GM18951 (cell line): ENCODE measurements around the gene CREBBP.

Experiments
- POLR2A ChIP-seq: IDR thresholded peaks from 4 replicates; pipeline ENCODE4 v1.6.1; 2011; ENCODE audit warnings: mild to moderate bottlenecking; ENCODE audit not compliant: insufficient read length, insufficient read depth; ENCODE audit errors: extremely low read depth
- in situ Hi-C: fragments of 300-500 bp; cut with MboI; formaldehyde crosslinking; loops from one replicate; pipeline ENCODE4 v1.12.0; 2022; ENCODE audit warnings: low sequenced_read_pairs, mixed read lengths, inconsistent platforms; ENCODE audit not compliant: unreplicated experiment

CREBBP gene

GRCh38 chr16:3781421-3781820 is 99.1 kb downstream of the CREBBP start:
- in situ Hi-C loops = no loop called here
- no peak for TF ChIP-seq POLR2A

- in situ Hi-C loops = no loop called here
- TF ChIP-seq POLR2A = no peak
Observed at GRCh38 chr16:3780570-3780969, 99.9 kb downstream of the CREBBP start.

GRCh38 chr16:3776316-3776715 is 104.2 kb downstream of the CREBBP start:
- in situ Hi-C loops = no loop called here
- no peak for TF ChIP-seq POLR2A

- no peak for TF ChIP-seq POLR2A
- in situ Hi-C loops = no loop called here
Observed at GRCh38 chr16:3774819-3775218, 105.7 kb downstream of the CREBBP start.

GRCh38 chr16:3774156-3774767 is 106.3 kb downstream of the CREBBP start:
- TF ChIP-seq POLR2A = no peak
- in situ Hi-C loops = no loop called here

- TF ChIP-seq POLR2A = no peak
Observed at GRCh38 chr16:3773663-3774062, 106.8 kb downstream of the CREBBP start.

GRCh38 chr16:3771513-3771912 is 109.0 kb downstream of the CREBBP start:
- in situ Hi-C loops = no loop called here
- TF ChIP-seq POLR2A = no peak

More at GRCh38 chr16:3773663-3774062, 106.8 kb downstream of the CREBBP start:
- in situ Hi-C loops = no loop called here

GRCh38 chr16:3770530-3770929 is 110.0 kb downstream of the CREBBP start:
- no peak for TF ChIP-seq POLR2A
- in situ Hi-C loops = no loop called here

GRCh38 chr16:3769942-3770341 is 110.6 kb downstream of the CREBBP start:
- TF ChIP-seq POLR2A = no peak
- in situ Hi-C loops = no loop called here

GRCh38 chr16:3769013-3769412 is 111.5 kb downstream of the CREBBP start:
- no peak for TF ChIP-seq POLR2A
- in situ Hi-C loops = no loop called here

GRCh38 chr16:3767333-3767986 is 113.1 kb downstream of the CREBBP start:
- in situ Hi-C loops = no loop called here
- no peak for TF ChIP-seq POLR2A

- TF ChIP-seq POLR2A = no peak
- in situ Hi-C loops = no loop called here
Observed at GRCh38 chr16:3766177-3766576, 114.3 kb downstream of the CREBBP start.

GRCh38 chr16:3764409-3764808 is 116.1 kb downstream of the CREBBP start:
- no peak for TF ChIP-seq POLR2A
- in situ Hi-C loops = no loop called here

- TF ChIP-seq POLR2A = no peak
- in situ Hi-C loops = no loop called here
Observed at GRCh38 chr16:3762107-3762750, 118.3 kb downstream of the CREBBP start.
